NCI-H82 treated with DMSO at 0.1 percent for 48 hours (cell line): ENCODE results near the gene RHOBTB3.
"Not testable (repeated sequence)": the region's sequence is repeated elsewhere in the genome, so short reads cannot be mapped to it uniquely, and the experiment has no call there.

ENCODE experiments used
- DNase-seq: peaks from one replicate; lab custom pipeline; 2025; ENCODE audit not compliant: unreplicated experiment; lab: John Stamatoyannopoulos, UW

The RHOBTB3 gene, protein sequence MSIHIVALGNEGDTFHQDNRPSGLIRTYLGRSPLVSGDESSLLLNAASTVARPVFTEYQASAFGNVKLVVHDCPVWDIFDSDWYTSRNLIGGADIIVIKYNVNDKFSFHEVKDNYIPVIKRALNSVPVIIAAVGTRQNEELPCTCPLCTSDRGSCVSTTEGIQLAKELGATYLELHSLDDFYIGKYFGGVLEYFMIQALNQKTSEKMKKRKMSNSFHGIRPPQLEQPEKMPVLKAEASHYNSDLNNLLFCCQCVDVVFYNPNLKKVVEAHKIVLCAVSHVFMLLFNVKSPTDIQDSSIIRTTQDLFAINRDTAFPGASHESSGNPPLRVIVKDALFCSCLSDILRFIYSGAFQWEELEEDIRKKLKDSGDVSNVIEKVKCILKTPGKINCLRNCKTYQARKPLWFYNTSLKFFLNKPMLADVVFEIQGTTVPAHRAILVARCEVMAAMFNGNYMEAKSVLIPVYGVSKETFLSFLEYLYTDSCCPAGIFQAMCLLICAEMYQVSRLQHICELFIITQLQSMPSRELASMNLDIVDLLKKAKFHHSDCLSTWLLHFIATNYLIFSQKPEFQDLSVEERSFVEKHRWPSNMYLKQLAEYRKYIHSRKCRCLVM

DNA sequence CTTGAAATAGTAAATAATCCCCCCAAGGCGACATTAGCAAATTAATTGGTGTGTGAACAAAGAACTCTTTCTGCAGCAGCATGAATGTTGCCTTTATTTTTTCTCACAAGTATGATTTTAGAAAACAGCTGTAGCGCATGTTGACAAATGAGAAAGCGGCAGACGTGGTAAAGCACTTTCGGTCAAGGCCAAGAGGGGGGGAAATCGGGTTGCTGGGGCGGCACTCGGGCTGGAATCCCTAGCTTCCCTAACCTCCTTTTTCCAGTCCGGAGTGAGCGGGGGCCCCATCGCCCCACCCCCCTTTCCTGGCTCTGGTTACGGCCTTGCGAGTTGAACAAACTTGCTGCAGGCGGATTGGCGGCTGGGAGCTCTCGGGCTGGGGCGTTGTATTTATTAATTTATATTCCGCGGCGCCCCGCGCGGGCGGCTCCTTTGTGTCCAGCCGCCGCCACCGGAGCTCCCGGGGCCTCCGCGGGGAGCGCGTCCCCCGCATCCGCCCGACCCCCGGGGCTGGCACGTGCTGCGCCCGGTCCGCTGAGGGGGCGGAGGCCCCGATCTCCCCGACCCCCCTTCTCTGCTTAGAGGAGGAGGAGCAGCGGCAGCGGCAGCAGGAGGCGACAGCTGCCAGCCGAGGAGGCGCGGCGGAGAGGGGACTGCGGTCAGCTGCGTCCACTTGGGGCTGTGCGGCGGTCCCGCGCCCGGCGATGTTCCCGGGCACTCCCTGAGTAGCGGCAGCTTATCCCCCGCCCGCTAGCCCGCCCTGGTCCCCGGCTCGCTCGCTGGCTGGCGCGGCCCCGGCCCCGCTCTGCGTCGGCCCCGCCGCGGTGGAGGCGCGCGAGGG is at the start of gene RHOBTB3:
TSS of gene RHOBTB3 (plus strand) at position 607 of the 841 bp plus-strand sequence. CDS start 347 bp downstream, outside the sequence.
- peak; percentile 44 for DNase-seq

DNA sequence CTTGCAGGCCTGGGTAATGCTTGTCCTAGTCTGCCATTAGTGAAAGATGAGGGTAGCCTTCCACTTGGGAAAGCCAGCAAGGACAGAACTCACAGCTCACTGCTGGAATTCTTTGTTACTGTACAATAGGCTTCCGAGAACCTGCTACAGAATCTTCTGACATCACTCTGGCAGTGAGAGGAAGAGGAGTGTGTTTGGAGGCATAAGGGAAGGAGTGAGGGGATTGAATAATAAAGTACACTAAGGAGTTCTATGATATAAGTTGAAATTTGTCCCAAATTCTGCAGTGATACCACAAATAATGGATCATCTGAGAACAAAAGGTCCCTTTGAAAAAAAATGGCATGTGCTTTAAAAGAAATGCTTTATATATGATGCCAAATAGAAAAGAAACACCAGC is 48.2 kb upstream of the RHOBTB3 start, which contains the start of gene SPATA9:
TSS of gene SPATA9 (minus strand) at position 101 of the 400 bp plus-strand sequence. CDS start 137 bp downstream, outside the sequence.
- DNase-seq: no peak

DNA sequence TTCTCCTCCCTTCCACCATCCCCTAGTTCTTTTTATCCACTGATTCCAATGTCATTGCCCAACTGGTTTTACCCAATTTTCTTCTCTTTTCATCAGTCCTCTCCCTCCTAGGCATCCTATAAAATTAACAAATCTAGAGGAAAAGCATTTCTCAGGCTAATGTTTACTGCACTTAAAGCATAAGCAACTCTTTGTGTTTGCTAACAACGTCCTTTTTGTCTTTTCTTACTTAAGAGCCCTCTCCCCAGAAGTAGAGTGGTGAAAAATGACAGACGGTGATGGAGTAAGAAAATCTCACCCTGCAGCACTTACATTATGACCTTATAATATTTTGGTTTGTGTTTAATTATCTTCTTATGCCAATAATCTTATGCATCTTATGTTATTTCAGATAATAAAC is 46.8 kb upstream of the RHOBTB3 start:
- DNase-seq: no peak

DNA sequence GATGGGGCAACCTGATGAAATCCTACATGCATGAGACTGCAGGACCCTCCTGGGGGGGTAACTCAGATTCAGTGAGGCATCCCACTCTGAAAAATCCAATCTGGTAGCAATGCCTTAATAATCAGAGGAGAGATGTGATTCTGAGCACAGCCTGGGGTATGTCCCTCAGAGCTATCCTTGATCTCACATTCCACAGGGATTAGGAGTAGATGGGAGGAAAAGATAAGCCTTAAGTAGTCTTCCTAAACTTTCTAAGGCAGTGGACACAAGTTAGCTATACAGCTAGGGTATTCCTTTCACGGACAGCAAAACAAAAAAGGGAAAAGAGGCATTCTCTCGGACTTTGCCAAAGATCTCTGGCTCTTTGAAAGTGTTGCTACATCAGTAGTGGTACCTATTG is 44.5 kb upstream of the RHOBTB3 start:
- DNase-seq: no peak

DNA sequence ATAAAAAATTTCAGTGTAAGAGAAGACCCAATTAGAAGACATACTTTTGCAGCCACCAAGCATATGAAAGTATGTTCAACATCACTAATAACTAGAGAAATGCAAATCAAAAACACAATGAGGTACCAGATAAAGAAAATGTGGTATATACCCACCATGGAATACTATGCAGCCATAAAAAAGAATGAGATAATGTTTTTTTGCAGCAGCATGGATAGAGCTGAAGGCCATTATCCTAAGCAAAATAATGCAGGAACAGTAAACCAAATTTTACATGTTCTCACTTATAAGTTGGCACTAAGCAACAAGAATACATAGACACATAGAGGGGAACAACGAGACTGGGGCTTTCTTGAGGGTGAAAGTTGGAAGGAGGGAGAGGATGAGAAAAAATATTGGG is 41.5 kb upstream of the RHOBTB3 start:
- DNase-seq: no peak

DNA sequence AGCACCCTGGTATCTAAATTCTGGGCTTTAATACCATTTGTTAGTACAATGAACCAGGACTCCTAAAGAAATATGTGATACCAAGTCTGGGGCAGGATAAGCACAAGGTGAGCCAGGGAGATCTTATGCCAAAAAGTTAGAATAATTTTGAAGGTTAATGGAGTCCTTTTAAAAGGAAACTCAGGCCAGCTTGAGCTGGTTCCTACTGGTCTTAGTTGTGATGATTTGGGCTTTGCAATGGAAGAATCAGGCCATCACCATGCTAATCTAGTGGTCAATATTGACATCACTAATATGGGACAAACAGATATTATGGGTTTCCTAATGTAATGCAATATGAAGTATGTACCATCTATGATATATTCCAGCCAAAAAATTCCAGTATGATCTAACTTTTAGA is 40.8 kb upstream of the RHOBTB3 start:
- DNase-seq: no peak

DNA sequence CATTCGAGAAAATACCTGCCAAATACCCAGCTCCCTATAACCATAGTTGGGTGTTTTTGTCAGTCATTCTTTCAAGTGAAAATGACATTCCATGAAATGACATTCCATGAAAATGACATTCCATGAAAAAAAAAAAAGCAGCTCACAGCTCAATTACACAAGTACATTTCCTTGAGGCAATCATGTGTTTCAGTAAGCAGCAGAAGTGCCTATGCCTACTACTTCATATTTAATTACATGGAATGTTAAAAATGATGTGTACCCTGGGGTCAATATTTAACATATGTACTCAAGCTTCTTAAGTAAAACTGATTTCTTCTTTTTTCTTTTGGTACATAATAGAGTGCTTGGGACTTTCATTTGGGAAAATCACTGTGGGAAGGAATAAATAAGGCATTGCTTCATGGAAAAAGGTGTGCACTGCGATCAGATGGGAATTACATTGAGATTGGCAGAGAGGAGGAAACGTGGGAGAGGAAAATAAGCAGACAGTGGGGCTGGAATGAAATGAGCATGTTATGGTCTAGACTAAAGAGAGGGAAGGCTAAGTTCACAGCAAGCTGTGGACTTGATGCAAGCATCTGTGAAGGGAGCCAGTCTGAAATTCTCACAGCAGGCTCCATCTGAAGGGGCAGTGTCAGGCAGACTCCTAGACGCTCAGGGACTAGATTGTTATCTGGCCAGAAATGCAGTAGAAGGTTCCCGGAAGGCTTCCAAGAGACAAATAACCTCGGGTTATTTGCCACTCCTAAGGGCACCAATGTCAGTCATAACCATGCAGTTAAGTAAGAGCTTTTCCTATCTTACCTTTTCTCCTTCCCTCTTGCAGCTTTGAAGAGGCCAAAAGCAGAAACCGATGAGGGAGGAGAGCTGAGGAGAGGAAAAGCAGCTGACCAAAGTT is 33.1 kb upstream of the RHOBTB3 start:
- DNase-seq: no peak

DNA sequence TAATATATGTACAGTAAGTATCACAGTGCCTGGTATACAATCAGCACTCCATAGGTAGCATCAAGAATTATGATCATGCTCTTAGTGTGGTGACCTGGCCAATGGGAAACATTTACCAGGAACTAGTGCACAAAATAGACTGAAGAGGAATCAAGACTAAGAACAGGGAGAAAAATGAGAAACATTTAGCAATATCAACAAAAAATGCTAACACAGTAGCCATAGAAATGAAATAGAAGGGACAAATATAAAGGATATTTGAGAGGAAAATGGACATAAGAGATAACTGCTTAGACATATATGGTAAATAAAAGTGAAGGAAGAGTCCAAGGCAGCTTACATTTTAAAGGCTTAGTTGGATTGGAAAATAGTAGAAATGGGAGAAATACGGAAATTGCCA is 31.8 kb upstream of the RHOBTB3 start:
- no peak for DNase-seq

DNA sequence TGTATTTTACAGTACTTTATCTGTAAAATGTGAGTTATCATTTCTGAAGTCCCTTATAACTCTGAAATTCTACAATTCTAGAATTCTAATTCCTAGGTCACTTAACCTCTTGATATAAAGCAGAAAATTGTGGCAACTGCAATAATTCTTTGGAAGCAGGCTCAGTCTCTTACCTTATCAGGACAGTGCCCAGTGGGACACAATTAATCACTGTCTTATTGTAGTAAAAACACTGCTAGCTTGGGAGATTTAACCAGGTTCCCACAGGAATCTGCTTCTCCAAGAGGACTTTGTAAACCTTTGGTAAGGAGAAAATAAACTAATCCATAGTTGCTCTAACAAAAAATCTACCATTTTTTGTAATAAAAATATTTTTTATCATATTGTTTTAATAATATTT is 30.1 kb upstream of the RHOBTB3 start:
- no peak for DNase-seq

DNA sequence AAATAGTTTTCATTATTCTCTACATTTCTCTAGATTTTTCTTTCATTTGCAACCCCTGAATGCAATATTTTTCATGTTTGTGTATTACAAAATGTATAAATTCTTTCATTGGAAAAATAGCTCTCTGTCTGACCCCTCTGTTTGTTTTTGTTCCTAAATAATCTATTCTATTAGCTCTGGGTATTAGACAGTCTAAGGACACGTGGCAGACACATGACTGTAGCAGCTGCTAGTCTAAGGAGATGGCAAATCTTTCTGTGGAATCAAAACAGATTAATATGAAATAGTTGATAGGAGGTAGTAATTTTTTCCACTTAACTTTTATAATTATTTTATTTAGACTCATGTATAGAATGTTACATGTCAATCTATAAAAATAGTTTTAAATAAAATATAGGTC is 27.0 kb upstream of the RHOBTB3 start:
- no peak for DNase-seq

DNA sequence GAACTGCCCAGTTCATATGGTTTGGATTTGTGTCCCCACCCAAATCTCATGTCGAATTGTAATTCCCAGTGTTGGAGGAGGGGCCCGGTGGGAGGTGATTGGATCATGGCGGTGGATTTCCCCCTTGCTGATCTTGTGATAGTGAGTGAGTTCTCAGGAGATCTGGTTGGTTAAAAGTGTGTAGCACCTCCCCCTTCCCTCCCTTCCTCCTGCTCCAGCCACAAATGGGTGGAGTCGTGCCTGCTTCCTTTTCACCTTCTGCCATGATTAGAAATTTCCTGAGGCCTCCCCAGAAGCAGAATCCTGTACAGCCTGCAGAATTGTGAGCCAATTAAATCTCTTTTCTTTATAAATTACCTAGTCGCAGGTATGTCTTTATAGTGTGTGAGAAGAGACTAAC is 24.9 kb upstream of the RHOBTB3 start:
- DNase-seq: not testable (repeated sequence)

DNA sequence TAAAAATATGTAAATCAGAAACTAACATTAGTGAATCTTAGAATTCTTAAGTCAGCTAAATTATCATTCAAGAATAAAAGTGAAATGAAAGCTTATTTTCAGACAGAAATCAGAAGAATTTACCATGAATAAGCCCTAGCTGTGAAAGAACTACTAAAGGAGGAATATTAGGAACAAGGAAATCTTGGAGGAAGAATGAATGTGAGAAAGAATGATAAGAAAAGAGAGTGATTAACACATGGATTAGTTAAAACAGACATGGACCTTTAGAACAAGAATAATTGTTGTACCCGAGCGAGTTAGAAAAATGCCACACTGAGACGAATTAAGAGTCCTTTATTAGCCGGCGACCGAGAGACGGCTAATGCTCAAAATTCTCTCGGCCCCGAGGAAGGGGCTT is 24.1 kb upstream of the RHOBTB3 start:
- no peak for DNase-seq

DNA sequence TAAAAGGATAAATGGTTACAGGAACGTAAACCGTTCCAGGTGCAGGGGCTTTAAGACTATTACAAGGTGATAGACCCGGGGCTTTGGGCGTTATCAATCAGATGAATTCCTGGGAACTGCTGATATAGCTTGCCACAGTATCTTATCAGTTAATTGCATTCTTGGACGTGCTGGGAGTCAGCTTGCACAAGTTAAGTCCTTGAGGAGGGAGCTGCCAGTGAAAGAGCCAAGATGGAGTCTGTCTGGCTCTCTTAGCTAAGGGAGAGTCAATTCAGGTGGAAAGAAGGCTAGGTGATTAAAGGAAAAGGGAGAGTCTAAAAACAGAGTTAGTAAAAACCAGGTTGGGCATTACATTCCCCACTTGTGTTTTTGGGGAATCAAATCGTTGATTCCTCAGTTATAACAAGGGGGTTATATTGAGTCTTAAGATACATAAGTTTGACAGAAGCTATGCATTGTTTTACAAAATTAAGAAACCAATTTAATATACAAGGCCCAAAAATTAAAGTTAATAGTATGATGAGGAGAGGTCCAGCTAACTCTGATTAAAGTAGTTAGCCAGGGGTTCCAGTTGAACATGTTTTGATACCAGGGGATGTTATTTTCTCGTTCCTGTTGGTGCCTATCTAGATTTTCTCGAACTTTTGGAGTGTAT is 23.5 kb upstream of the RHOBTB3 start:
- not testable (repeated sequence) for DNase-seq

DNA sequence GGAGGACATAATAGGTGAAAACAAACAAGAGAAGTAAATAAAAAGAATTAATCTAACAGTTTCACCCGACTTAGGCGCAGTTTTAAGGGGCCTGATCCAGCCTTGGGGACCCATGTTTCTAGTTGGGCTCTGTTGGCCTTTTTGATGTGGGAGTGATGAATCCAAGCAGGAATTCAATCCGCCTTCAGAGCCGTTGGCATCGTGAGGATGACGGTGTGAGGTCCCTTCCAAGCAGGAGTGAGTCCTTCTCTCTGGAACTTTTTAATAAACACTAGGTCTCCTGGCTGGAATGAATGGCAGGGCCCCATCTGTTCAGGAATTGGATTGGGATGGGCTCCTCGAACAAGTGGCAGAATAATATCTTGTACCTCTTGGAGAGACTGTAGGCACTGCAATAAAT is 22.3 kb upstream of the RHOBTB3 start:
- DNase-seq: no peak

DNA sequence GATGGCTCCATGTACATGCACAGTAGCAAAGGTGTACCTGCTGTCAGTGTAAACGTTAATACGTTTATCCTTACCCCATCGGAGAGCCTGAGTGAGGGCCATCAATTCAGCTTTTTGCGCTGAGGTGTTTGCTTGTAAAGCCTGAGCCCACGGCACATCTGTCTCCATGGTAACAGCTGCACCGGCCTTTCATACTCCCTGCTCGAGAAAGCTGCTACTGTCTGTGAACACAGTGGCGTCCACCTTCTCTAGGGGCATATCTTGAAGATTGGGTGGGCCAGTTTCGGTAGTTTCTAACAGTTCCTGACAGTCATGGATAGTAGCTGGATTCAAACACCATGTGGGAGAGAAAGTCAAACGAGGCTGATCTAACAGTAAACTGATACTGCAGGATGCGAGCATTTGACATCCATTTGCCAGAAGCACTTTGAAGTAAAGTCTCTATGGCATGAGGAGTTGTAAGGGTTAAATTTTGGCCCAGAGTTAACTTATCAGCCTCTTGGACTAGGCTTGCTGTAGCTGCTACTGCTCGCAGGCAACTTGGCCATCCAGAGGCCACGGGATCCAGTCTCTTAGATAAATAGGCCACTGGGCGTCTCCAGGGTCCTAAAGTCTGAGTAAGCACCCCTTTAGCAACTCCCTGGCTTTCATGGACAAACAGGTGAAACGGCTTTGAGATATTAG is 21.0 kb upstream of the RHOBTB3 start:
- DNase-seq: no peak

DNA sequence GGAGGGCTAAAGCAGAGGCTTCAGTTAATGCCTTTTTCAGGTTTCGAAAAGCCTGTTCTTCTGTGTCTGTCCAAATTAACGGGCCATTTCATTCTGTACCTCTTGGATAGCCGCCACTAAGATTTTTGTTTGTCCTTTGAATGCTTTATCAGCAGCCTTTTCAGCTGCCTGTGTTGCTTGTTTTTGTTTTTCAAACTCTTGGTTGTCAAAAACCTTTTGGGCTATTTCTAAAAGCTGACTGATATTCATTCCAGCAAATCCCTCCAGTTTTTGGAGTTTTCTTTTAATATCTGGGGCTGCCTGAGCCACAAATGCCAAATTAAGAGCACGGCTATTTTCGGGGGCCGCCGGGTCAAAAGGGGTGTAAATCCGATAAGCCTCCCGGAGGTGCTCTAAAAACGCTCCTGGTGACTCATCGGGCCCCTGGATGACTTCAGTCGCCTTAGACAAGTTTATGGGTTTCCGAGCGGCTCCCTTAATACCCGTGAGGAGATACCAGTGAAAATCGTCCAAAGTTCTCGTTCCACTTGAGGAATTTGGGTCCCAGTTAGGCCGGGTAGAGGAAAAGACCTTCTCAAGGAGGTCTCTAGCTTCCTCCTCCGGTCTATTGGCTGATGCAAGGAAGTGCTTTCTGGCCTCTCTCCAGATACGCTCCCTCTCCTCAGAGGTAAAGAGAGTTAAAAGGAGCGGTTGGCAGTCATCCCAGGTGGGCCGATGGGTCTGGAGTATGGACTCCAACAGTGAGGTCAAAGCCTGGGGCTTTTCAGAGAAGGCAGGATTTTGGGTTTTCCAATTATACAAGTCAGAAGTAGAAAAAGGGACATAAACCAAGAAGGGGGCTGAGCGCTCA is 20.3 kb upstream of the RHOBTB3 start:
- DNase-seq: not testable (repeated sequence)

DNA sequence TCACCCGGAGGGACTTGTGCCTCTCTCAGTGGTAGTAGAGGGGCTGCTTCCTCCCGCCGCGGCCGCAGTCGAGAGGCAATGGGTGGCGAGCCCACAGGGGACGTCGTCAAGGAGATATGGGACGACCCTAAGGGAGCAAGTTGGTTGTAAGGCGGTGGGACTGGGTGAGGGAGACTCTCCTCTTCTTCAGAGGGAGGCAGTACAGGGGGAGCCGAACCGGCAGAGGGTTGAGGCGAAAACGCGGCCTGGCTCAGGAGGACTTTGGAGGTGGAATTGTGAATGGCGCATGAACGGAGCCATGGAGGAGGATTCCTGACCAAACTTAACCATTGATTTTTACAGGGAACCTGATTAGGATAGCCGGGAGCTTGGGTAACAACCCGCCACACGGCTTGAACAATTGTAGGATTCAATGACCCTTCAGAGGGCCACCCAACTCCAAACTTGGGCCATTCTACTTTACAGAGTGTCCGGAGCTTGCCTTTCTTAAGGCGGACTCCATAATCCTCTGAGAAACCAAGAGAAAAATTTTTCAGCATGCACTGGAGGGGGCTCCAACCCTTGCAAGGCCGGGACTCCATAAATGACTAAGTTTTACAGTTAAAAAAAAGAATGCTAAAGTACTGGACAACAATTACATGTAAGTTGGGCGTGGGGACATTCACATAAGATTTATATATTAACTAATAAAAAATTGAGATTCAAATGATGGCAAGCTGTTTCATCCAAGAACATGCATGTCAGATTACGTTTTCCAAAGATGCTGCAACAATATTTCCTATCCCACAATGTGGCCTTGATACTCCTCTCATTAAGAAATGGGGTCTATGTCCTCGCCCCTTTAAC is 19.4 kb upstream of the RHOBTB3 start:
- DNase-seq: no peak
